ENCODE results near the gene PSMG2.

DNA sequence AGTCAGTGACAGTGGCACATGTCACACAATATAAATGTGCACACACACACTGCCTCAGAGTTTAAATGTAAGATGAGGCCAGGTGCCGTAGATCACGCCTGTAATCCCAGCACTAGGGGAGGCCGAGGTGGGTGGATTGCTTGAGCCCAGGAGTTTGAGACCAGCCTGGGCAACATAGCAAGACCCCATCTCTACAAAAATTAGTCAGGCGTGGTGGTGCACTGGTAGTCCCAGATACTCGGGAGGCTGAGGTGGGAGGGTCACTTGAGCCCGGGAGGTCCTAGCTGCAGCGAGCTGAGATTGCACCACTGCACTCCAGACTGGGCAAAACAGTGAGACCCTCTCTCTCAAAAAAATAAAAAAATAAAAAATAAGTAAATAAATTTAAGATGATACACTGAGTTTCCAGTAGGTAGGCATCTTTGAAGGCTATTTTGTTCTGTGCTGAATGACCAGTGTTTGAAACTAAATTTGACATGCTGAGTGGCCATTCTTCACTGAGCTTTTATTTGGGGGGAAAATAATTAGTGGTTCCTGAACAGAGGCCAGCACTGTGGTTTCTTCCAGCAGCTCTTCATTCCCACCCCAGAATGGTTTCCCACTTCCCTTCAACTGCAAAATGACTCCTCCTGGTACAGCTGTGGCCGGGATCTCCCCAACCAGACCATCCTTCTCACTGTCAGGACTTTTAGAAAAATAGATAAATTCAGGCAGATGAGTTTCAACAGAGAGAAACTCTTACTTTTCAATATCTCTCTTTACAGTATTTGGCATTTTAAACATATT, 44.9 kb downstream of the PSMG2 start:
- TF ChIP-seq, protein P1, sequence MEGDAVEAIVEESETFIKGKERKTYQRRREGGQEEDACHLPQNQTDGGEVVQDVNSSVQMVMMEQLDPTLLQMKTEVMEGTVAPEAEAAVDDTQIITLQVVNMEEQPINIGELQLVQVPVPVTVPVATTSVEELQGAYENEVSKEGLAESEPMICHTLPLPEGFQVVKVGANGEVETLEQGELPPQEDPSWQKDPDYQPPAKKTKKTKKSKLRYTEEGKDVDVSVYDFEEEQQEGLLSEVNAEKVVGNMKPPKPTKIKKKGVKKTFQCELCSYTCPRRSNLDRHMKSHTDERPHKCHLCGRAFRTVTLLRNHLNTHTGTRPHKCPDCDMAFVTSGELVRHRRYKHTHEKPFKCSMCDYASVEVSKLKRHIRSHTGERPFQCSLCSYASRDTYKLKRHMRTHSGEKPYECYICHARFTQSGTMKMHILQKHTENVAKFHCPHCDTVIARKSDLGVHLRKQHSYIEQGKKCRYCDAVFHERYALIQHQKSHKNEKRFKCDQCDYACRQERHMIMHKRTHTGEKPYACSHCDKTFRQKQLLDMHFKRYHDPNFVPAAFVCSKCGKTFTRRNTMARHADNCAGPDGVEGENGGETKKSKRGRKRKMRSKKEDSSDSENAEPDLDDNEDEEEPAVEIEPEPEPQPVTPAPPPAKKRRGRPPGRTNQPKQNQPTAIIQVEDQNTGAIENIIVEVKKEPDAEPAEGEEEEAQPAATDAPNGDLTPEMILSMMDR (conservative IDR thresholded peaks at IDR 0.05 in 1 of 2, IDR thresholded peaks at IDR 0.05 in 1 of 2; ENCODE audit: extremely low read depth in 1 of 2, insufficient read depth in 1 of 2, low read depth in 1 of 2, low read length in 2 of 2), result no peak
- no peak for TF ChIP-seq EZH2 (IDR thresholded peaks at IDR 0.05; ENCODE audit: borderline replicate concordance, low read length)

Data from mammary epithelial cell (primary cell).